Fibroblast of lung (primary cell): ENCODE data around the gene SLC22A1.

Source experiments
- CTCF ChIP-seq, 2 donors: IDR thresholded peaks in 1 of 2; conservative IDR thresholded peaks in 1 of 2; 1 replicate in 1 of 2; 2 replicates in 1 of 2; pipeline ENCODE4 v1.5.1; 2011 to 2012; ENCODE audit warnings: low read length in 2 of 2, control low read depth in 1 of 2, inconsistent platforms in 1 of 2, low read depth in 1 of 2, mild to moderate bottlenecking in 1 of 2
- EZH2 ChIP-seq: IDR thresholded peaks from 2 replicates; pipeline ENCODE4 v1.5.1; 2012; ENCODE audit warnings: low read length, control low read depth, mild to moderate bottlenecking; ENCODE audit errors: missing control alignments

GRCh38 chr6:160080097-160080496 is 41.5 kb upstream of the SLC22A1 start:
- TF ChIP-seq CTCF (conservative IDR thresholded peaks at IDR 0.05 in 1 of 2, IDR thresholded peaks at IDR 0.05 in 1 of 2; ENCODE audit: low read depth in 1 of 2, low read length in 2 of 2) (no peak), EZH2 (no peak)
